Skeletal muscle tissue (tissue), 4 donors: Measurements from ENCODE around the gene NPAS3. TPM values are rescaled to one million over a fixed set of nuclear protein-coding genes. Genes with fewer than 3 reads are reported as not detected.

Experiments
- H3K27ac ChIP-seq: one replicate; pipeline ENCODE4 v1.7.0; 2013; ENCODE audit warnings: mild to moderate bottlenecking, low read depth, low read length, inconsistent platforms
- H3K27me3 ChIP-seq, 3 donors: one replicate each; pipeline ENCODE4 v1.7.0; 2013; ENCODE audit warnings: low read length in 3 of 3; ENCODE audit not compliant: control insufficient read depth in 3 of 3, insufficient read depth in 3 of 3
- H3K36me3 ChIP-seq, 3 donors: one replicate each; pipeline ENCODE4 v1.7.0; 2013; ENCODE audit warnings: low read length in 3 of 3; ENCODE audit not compliant: control insufficient read depth in 3 of 3, insufficient read depth in 3 of 3
- H3K4me1 ChIP-seq, 3 donors: one replicate each; pipeline ENCODE4 v1.7.0; 2013; ENCODE audit warnings: low read length in 3 of 3, mild to moderate bottlenecking in 3 of 3; ENCODE audit not compliant: control insufficient read depth in 3 of 3, insufficient read depth in 3 of 3
- H3K4me3 ChIP-seq, 3 donors: one replicate each; pipeline ENCODE4 v1.7.0; 2013; ENCODE audit warnings: low read length in 3 of 3
- H3K9ac ChIP-seq, 3 donors: one replicate each; pipeline ENCODE4 v1.7.0; 2013; ENCODE audit warnings: low read length in 3 of 3, mild to moderate bottlenecking in 3 of 3, moderate library complexity in 2 of 3, low read depth in 1 of 3
- H3K9me3 ChIP-seq, 3 donors: one replicate each; pipeline ENCODE4 v1.7.0; 2013; ENCODE audit warnings: low read length in 3 of 3; ENCODE audit not compliant: control insufficient read depth in 3 of 3
- total RNA-seq: library from RNA; depleted of rRNA; stranded (reverse); fragments of >200 nt; gene quantifications from one replicate; pipeline ENCODE4 v1.2.3, GENCODE V29; 2014
- donor health status: Osteomylitis.

Gene NPAS3
- total RNA-seq, 1 donor from 2014 or later, result 9.9 TPM

- no peaks in the 10 kb centered on the region for H3K9me3 ChIP-seq
- no peak overlapping the region for H3K4me3 ChIP-seq
- no peaks in the 10 kb centered on the region for H3K27me3 ChIP-seq
These were observed 595.4 kb downstream of the NPAS3 start for GRCh38 chr14:33534104-33534503.

GRCh38 chr14:33534632-33535031 is 596.0 kb downstream of the NPAS3 start:
- H3K27me3 ChIP-seq, result no peaks in the 10 kb centered on the region
- H3K9me3 ChIP-seq, result no peaks in the 10 kb centered on the region
- no peak overlapping the region for H3K4me3 ChIP-seq
- H3K4me1 ChIP-seq, result no peaks in the 10 kb centered on the region
- no peak overlapping the region for H3K9ac ChIP-seq
- no peak overlapping the region for H3K27ac ChIP-seq
- H3K36me3 ChIP-seq, result no peaks in the 10 kb centered on the region

More at GRCh38 chr14:33534104-33534503, 595.4 kb downstream of the NPAS3 start:
- Histone ChIP-seq H3K4me1 (no peaks in the 10 kb centered on the region), H3K9ac (no peak overlapping the region), H3K27ac (no peak overlapping the region), H3K36me3 (no peaks in the 10 kb centered on the region)

GRCh38 chr14:33539918-33540357 is 601.3 kb downstream of the NPAS3 start:
- Histone ChIP-seq H3K27me3 (no peaks in the 10 kb centered on the region), H3K4me3 (no peak overlapping the region), H3K9ac (no peak overlapping the region)

GRCh38 chr14:33541171-33541570 is 602.5 kb downstream of the NPAS3 start:
- no peak overlapping the region for H3K27ac ChIP-seq

More at GRCh38 chr14:33539918-33540357, 601.3 kb downstream of the NPAS3 start:
- H3K9me3 ChIP-seq, result no peaks in the 10 kb centered on the region
- H3K27ac ChIP-seq, result no peak overlapping the region
- no peaks in the 10 kb centered on the region for H3K36me3 ChIP-seq
- no peaks in the 10 kb centered on the region for H3K4me1 ChIP-seq

GRCh38 chr14:33542338-33543287 is 603.9 kb downstream of the NPAS3 start:
- Histone ChIP-seq H3K9ac (no peak overlapping the region), H3K27ac (no peak overlapping the region), H3K4me3 (no peak overlapping the region), H3K27me3 (no peaks in the 10 kb centered on the region), H3K36me3 (no peaks in the 10 kb centered on the region), H3K4me1 (no peaks in the 10 kb centered on the region), H3K9me3 (no peaks in the 10 kb centered on the region)

More at GRCh38 chr14:33541171-33541570, 602.5 kb downstream of the NPAS3 start:
- H3K36me3 ChIP-seq, result no peaks in the 10 kb centered on the region
- no peaks in the 10 kb centered on the region for H3K27me3 ChIP-seq
- H3K9me3 ChIP-seq, result no peaks in the 10 kb centered on the region
- H3K9ac ChIP-seq, result no peak overlapping the region
- no peak overlapping the region for H3K4me3 ChIP-seq
- H3K4me1 ChIP-seq, result no peaks in the 10 kb centered on the region

- Histone ChIP-seq H3K9me3 (no peaks in the 10 kb centered on the region), H3K36me3 (no peaks in the 10 kb centered on the region), H3K9ac (no peak overlapping the region), H3K27me3 (no peaks in the 10 kb centered on the region), H3K4me1 (no peaks in the 10 kb centered on the region), H3K27ac (no peak overlapping the region), H3K4me3 (no peak overlapping the region)
These were observed 607.0 kb downstream of the NPAS3 start for GRCh38 chr14:33545696-33546095.

- Histone ChIP-seq H3K4me3 (no peak overlapping the region), H3K27me3 (no peaks in the 10 kb centered on the region), H3K9ac (no peak overlapping the region), H3K9me3 (no peaks in the 10 kb centered on the region), H3K36me3 (no peaks in the 10 kb centered on the region), H3K4me1 (no peaks in the 10 kb centered on the region), H3K27ac (no peak overlapping the region)
These were observed 609.9 kb downstream of the NPAS3 start for GRCh38 chr14:33548606-33549005.

GRCh38 chr14:33551963-33552362 is 613.3 kb downstream of the NPAS3 start:
- H3K27ac ChIP-seq, result no peak overlapping the region
- no peaks in the 10 kb centered on the region for H3K27me3 ChIP-seq
- H3K4me1 ChIP-seq, result no peaks in the 10 kb centered on the region
- no peak overlapping the region for H3K9ac ChIP-seq
- H3K4me3 ChIP-seq, result no peak overlapping the region
- H3K36me3 ChIP-seq, result no peaks in the 10 kb centered on the region
- H3K9me3 ChIP-seq, result no peaks in the 10 kb centered on the region

- no peaks in the 10 kb centered on the region for H3K27me3 ChIP-seq
- H3K36me3 ChIP-seq, result no peaks in the 10 kb centered on the region
- no peaks in the 10 kb centered on the region for H3K4me1 ChIP-seq
- no peak overlapping the region for H3K9ac ChIP-seq
- no peak overlapping the region for H3K27ac ChIP-seq
- H3K4me3 ChIP-seq, result no peak overlapping the region
- H3K9me3 ChIP-seq, result no peaks in the 10 kb centered on the region
These were observed 615.1 kb downstream of the NPAS3 start for GRCh38 chr14:33553706-33554278.

- Histone ChIP-seq H3K9me3 (no peaks in the 10 kb centered on the region), H3K4me1 (no peaks in the 10 kb centered on the region), H3K4me3 (no peak overlapping the region), H3K9ac (no peak overlapping the region), H3K36me3 (no peaks in the 10 kb centered on the region), H3K27me3 (no peaks in the 10 kb centered on the region), H3K27ac (no peak overlapping the region)
These were observed 616.3 kb downstream of the NPAS3 start for GRCh38 chr14:33554988-33555387.
